DMS53 treated with DMSO at 0.1 percent for 48 hours (cell line): ENCODE data around the gene SEPTIN7.

ENCODE experiments used
- DNase-seq: peaks from one replicate; lab custom pipeline; 2025; ENCODE audit not compliant: unreplicated experiment; lab: John Stamatoyannopoulos, UW

The SEPTIN7 gene

DNA sequence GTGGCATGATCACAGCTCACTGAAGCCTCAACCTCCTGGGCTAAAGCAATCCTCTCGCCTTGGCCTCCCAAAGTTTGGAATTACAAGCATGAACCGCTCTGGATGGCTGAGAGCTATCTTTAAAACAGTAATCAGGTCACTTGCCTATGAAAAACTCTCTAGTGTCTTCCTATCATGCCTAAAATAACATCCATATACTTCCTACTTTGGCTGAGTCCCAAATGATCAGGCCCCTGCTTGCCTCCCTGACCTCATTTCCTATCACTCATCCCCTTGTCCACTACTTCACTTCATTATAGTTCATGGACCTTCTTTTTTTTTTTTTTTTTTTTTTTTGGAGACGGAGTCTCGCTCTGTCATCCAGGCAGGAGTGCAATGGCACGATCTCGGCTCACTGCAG lies 28.0 kb downstream of the SEPTIN7 start:
- no peak for DNase-seq

DNA sequence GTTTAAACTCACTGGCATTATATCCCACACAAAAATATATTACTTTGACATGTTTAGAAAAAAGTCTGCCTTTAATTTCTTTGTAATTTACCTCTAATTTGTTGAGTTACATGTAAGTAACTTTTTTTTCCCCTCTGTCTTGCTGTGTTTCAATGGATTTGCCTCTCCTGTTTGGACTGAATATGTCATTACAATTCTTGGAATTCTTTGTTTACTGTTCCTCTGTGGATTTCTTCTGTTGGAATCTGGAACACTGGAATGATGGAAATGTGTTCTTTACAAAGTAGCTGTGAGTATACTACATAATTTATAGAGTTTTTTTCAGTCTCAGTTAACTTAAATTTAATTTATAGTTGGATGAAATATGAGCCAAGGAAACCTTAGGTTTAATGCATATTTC lies 30.4 kb downstream of the SEPTIN7 start:
- no peak for DNase-seq

GRCh38 chr7:35839860-35840854 lies 39.3 kb downstream of the SEPTIN7 start:
- no peak for DNase-seq

- no peak for DNase-seq
Measured at GRCh38 chr7:35846816-35847412, 46.1 kb downstream of the SEPTIN7 start.

GRCh38 chr7:35848725-35849124 lies 47.9 kb downstream of the SEPTIN7 start:
- DNase-seq: no peak

DNA sequence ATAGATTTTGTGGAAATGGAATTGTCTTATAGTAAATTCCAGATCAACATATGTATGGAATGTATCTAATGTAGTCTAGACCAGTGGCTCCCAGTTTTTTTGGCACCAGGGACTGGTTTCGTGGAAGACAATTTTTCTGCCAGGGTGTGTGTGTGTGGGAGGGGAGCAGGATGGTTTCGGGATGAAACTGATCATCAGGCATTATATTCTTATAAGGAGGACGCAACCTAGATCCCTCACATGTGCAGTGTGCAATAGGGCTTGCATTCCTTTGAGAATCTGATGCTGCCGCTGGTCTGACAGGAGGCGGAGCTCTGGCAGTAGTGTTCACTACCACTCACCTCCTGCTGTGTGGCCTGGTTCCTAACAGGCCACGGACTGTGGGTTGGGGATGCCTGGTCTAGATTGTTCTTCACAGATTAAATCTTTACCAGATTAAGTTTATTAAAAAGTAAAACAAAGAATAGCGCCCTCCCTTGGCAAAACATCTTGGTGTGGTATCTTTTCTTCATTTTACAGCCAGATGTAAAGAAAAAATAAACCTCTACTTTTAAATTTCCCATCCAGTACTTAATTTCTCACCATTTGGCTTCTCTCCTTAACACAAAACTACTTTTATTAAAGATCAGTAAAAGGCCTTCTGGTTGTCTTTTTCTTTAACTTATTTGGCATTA lies 48.4 kb downstream of the SEPTIN7 start:
- DNase-seq: no peak

DNA sequence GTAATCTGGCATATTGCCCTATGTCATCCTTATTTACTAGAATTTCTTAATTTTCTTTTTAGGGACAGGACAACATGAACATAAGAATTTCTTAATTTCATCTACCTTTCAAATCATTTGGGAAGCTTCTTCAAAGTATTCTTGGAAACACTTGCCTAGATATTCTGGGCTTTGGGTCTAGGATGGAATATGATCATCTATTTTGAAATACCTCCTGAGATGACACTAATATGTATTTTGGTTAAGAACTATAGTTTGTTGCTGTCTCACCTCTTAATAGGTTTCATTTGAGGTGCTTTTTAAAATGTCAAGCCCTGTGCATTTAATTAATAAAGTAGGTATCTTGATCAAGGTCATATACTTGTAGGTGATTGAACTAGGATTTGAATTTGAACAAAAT lies 49.1 kb downstream of the SEPTIN7 start:
- DNase-seq: no peak
